ENCODE measurements around the gene PPP1R7. TPM values are rescaled to one million over a fixed set of nuclear protein-coding genes. Genes with fewer than 3 reads are reported as not detected.
"Not testable (repeated sequence)": the region's sequence is repeated elsewhere in the genome, so short reads cannot be mapped to it uniquely, and the experiment has no call there.

Gene PPP1R7
- total and polyA plus RNA-seq, 2 donors, result 20.7 to 83.2 TPM

- Histone ChIP-seq H3K4me3 (ENCODE audit: low read depth, low read length) (no peak overlapping the region), H3K27ac (ENCODE audit: low read depth) (no peak overlapping the region), H3K4me1 (ENCODE audit: insufficient read depth) (no peaks in the 10 kb centered on the region), H3K36me3 (ENCODE audit: insufficient read depth) (no peaks in the 10 kb centered on the region)
- WGBS, result 73% methylated on average over 8 of the region's 8 CpGs
- DNase-seq (ENCODE audit: extremely low spot score), result no peak
Measured at GRCh38 chr2:241193271-241193670, 43.0 kb downstream of the PPP1R7 start.

GRCh38 chr2:241194811-241195210, 44.5 kb downstream of the PPP1R7 start:
- Histone ChIP-seq H3K36me3 (ENCODE audit: insufficient read depth) (no peaks in the 10 kb centered on the region), H3K27ac (ENCODE audit: low read depth) (no peak overlapping the region), H3K4me3 (ENCODE audit: low read depth, low read length) (no peak overlapping the region), H3K4me1 (ENCODE audit: insufficient read depth) (no peaks in the 10 kb centered on the region)
- WGBS, result 63% methylated on average over 9 of the region's 9 CpGs
- DNase-seq (ENCODE audit: extremely low spot score), result no peak

GRCh38 chr2:241195506-241196130, 45.4 kb downstream of the PPP1R7 start:
- 83% methylated on average over 18 of the region's 18 CpGs for WGBS
- H3K4me3 ChIP-seq (ENCODE audit: low read depth, low read length), result no peak overlapping the region
- no peak for DNase-seq (ENCODE audit: extremely low spot score)

GRCh38 chr2:241197246-241197645, 47.0 kb downstream of the PPP1R7 start:
- 95% methylated on average over 14 of the region's 14 CpGs for WGBS
- not testable (repeated sequence) for DNase-seq (ENCODE audit: extremely low spot score); H3K4me3 ChIP-seq (ENCODE audit: low read depth, low read length); H3K4me1 ChIP-seq (ENCODE audit: insufficient read depth); H3K36me3 ChIP-seq (ENCODE audit: insufficient read depth); H3K27ac ChIP-seq (ENCODE audit: low read depth)

More at GRCh38 chr2:241195506-241196130, 45.4 kb downstream of the PPP1R7 start:
- H3K4me1 ChIP-seq (ENCODE audit: insufficient read depth), result no peaks in the 10 kb centered on the region
- H3K27ac ChIP-seq (ENCODE audit: low read depth), result no peak overlapping the region
- no peaks in the 10 kb centered on the region for H3K36me3 ChIP-seq (ENCODE audit: insufficient read depth)

GRCh38 chr2:241197947-241198346, 47.7 kb downstream of the PPP1R7 start:
- H3K36me3 ChIP-seq (ENCODE audit: insufficient read depth), result no peaks in the 10 kb centered on the region
- H3K4me3 ChIP-seq (ENCODE audit: low read depth, low read length), result no peak overlapping the region
- DNase-seq (ENCODE audit: extremely low spot score), result no peak
- 87% methylated on average over 6 of the region's 6 CpGs for WGBS
- no peak overlapping the region for H3K27ac ChIP-seq (ENCODE audit: low read depth)
- no peaks in the 10 kb centered on the region for H3K4me1 ChIP-seq (ENCODE audit: insufficient read depth)

DNA sequence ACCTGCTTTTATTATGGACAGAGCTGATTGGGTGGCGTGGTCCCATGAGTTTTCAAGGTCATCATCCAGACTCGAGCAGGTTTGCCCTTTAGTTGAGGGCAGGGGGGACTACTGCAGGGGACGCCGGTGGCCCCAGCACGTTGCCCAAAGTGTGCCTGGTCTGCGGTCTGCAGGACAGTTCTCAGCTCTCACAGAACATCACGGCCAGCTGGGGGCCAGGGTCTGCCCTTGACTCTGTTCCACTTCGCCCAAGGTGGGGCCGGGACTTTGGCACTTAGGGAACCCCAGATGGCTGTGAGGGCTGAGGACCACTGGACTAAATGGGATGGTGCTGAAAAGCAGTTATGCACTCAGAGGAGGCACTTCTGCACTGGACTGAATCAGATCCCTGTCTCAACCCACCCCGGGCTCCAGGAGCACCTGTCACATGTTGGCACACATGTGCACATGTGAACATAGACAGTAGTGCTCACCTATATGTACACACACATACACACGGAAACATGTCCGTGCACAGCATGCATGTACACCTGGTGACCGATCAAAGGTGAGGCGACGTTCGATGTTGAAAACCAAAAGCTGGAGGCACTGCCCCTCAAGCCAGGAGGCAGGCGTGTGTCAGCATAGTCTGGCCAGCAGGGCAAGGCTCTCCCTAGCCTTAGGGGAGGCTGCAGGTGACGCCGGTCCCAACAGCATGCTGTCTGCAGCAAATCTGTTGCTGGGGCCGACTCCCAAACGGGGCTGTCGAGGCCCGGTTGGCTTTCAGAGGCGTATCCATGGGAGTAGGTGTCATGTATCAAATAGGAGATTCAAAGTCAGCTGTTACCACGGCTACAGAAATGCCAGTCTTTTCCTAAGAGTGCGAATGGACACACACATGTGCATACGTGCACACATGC, 48.4 kb downstream of the PPP1R7 start:
- DNase-seq (ENCODE audit: extremely low spot score), result no peak
- Histone ChIP-seq H3K4me3 (ENCODE audit: low read depth, low read length) (no peak overlapping the region), H3K27ac (ENCODE audit: low read depth) (no peak overlapping the region), H3K4me1 (ENCODE audit: insufficient read depth) (no peaks in the 10 kb centered on the region), H3K36me3 (ENCODE audit: insufficient read depth) (no peaks in the 10 kb centered on the region)
- 78% methylated on average over 27 of the region's 27 CpGs for whole genome bisulfite sequencing

GRCh38 chr2:241199286-241199685, 49.0 kb downstream of the PPP1R7 start:
- Histone ChIP-seq H3K4me1 (ENCODE audit: insufficient read depth) (no peaks in the 10 kb centered on the region), H3K4me3 (ENCODE audit: low read depth, low read length) (no peak overlapping the region), H3K36me3 (ENCODE audit: insufficient read depth) (no peaks in the 10 kb centered on the region), H3K27ac (ENCODE audit: low read depth) (no peak overlapping the region)
- 83% methylated on average over 16 of the region's 16 CpGs for WGBS
- no peak for DNase-seq (ENCODE audit: extremely low spot score)

GRCh38 chr2:241199897-241200821, 49.9 kb downstream of the PPP1R7 start:
- H3K36me3 ChIP-seq (ENCODE audit: insufficient read depth), result no peaks in the 10 kb centered on the region
- no peak overlapping the region for H3K4me3 ChIP-seq (ENCODE audit: low read depth, low read length)
- no peak overlapping the region for H3K27ac ChIP-seq (ENCODE audit: low read depth)
- DNase-seq (ENCODE audit: extremely low spot score), result no peak
- 83% methylated on average over 42 of the region's 42 CpGs for WGBS
- H3K4me1 ChIP-seq (ENCODE audit: insufficient read depth), result no peaks in the 10 kb centered on the region

DNA sequence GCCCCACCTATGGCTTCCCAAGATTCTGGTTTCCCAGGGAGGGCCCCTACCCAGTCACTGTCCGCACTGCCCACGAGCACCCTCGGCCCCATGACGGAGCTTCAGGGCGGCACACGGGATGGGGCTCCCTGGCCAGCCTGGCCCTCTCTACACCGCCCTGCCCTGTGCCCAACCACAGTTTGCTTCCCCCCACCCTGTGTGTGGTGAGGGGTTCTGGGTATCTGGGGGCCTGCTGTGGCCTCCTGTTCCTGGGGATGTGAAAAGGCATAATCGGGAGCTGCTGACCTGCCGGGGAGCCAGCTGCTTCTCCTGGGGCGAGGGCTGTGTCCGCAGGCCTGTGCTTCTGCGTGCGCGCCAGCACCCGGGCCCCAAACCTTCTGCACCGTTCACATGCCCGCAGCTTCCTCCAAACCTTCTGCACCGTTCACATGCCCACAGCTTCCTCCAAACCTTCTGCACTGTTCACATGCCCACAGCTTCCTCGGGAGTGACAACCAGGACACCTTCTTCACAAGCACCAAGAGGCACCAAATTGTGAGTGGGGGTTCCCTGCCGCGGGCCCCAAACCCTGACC, 50.6 kb downstream of the PPP1R7 start:
- no peaks in the 10 kb centered on the region for H3K4me1 ChIP-seq (ENCODE audit: insufficient read depth)
- 87% methylated on average over 21 of the region's 21 CpGs for WGBS
- no peak for DNase-seq (ENCODE audit: extremely low spot score)

GRCh38 chr2:241201445-241202267, 51.4 kb downstream of the PPP1R7 start:
- H3K4me1 ChIP-seq (ENCODE audit: insufficient read depth), result no peaks in the 10 kb centered on the region
- no peaks in the 10 kb centered on the region for H3K36me3 ChIP-seq (ENCODE audit: insufficient read depth)
- H3K4me3 ChIP-seq (ENCODE audit: low read depth, low read length), result no peak overlapping the region
- DNase-seq (ENCODE audit: extremely low spot score), result no peak
- WGBS, result 86% methylated on average over 24 of the region's 24 CpGs
- H3K27ac ChIP-seq (ENCODE audit: low read depth), result no peak overlapping the region

More for the DNA sequence above, 50.6 kb downstream of the PPP1R7 start:
- no peaks in the 10 kb centered on the region for H3K36me3 ChIP-seq (ENCODE audit: insufficient read depth)
- H3K27ac ChIP-seq (ENCODE audit: low read depth), result no peak overlapping the region
- no peak overlapping the region for H3K4me3 ChIP-seq (ENCODE audit: low read depth, low read length)

GRCh38 chr2:241202268-241202585, 52.0 kb downstream of the PPP1R7 start:
- Histone ChIP-seq H3K36me3 (ENCODE audit: insufficient read depth) (no peaks in the 10 kb centered on the region), H3K4me1 (ENCODE audit: insufficient read depth) (no peaks in the 10 kb centered on the region), H3K4me3 (ENCODE audit: low read depth, low read length) (no peak overlapping the region), H3K27ac (ENCODE audit: low read depth) (no peak overlapping the region)
- DNase-seq (ENCODE audit: extremely low spot score), result no peak
- 88% methylated on average over 15 of the region's 15 CpGs for WGBS

- Histone ChIP-seq H3K27ac (ENCODE audit: low read depth) (no peak overlapping the region), H3K4me1 (ENCODE audit: insufficient read depth) (no peaks in the 10 kb centered on the region), H3K36me3 (ENCODE audit: insufficient read depth) (no peaks in the 10 kb centered on the region), H3K4me3 (ENCODE audit: low read depth, low read length) (no peak overlapping the region)
- 94% methylated on average over 9 of the region's 9 CpGs for WGBS
- DNase-seq (ENCODE audit: extremely low spot score), result no peak
Measured at GRCh38 chr2:241202681-241203080, 52.4 kb downstream of the PPP1R7 start.
